T47D (cell line): Measurements from ENCODE around the gene UMOD.

Experiments
- DNase-seq, 2 experiments: peaks; one replicate each; pipeline versions ENCODE4 v3.0.0 to v3.0.0-alpha.2; 2011 to 2012; ENCODE audit warnings: low read depth in 1 of 2, low spot score in 1 of 2
- JUND ChIP-seq: IDR thresholded peaks from 2 replicates; pipeline ENCODE4 v1.6.1; 2012; ENCODE audit warnings: low read depth
- in situ Hi-C: cut with HindIII; loops from 2 replicates; pipeline ENCODE4 v1.10.0; 2016; ENCODE audit warnings: low sequenced_read_pairs, low pct_unique_long_range_greater_than_20kb

The UMOD gene

DNA sequence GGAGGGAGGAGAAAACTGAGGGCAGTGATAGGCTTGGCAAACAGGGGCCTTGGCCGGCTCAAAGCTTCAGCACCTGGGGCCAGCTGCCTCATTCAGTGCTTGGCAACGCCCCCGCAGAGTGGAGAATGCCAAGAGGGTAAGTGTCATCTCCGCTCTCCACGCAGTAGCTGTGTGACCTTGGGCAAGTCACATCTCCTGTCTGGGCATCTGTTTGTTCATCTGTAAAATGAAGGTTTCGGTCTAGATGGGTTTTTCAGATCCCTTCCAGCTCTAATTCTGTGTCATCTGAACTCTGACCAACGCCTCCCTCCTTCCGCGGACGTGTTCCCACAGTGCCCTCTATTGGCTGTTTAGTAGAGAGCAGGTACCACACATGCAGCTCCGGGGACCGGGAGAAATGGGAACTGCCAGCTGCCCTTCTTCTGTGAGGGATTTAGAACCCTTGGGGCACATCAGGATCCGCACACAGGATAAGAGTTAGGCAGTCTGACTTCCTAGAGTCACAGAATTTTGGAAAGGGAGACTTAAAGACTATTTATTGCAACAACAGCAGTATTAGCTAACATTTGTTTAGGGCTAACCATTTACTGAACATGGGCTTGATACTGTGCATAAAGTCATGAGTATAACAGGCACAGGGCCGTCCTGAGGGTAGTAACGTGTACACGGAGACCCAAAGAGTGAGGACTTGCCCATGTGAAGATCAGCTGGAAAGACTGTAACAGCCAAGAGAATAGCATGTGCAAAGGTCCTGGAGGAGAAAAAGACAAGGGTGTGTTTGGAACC is 52.0 kb downstream of the UMOD start:
- DNase-seq: peak; percentile 55 to 70
- in situ Hi-C loops: no loop called here
- TF ChIP-seq JUND: no peak

- TF ChIP-seq JUND: no peak
- DNase-seq: no peak
- in situ Hi-C loops: no loop called here
These were observed 54.1 kb downstream of the UMOD start for GRCh38 chr16:20298452-20298851.

- TF ChIP-seq JUND: no peak
- DNase-seq: no peak
- in situ Hi-C loops: no loop called here
These were observed 61.0 kb downstream of the UMOD start for GRCh38 chr16:20291208-20292206.

GRCh38 chr16:20289571-20289970 is 62.9 kb downstream of the UMOD start:
- in situ Hi-C loops: no loop called here
- TF ChIP-seq JUND: no peak

DNA sequence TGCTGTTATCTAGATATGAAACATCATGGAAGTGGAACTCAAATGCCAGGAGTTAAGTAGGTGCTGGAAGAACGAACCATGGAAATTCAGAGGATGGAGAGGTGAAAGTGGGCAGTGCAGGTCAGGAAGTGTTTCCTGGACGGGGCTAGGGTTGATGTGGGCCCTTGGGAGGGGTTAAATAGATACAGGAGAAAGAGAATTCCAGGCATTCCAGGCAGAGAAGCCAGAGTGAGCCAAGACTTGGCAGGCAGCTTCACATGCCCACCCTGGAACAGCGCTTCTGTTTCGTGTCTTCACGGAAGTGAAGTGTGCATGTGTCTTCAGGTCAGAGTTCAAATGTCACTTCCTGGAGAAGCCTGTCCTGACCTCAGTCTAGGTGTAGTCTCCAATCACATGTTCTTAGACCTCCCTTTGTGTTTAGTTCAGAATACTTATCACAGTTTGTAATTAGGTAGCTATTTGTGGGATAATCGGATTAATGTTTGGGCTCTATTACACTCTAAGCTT is 66.5 kb downstream of the UMOD start:
- no peak for DNase-seq
- in situ Hi-C loops: no loop called here
- TF ChIP-seq JUND: no peak

More at GRCh38 chr16:20289571-20289970, 62.9 kb downstream of the UMOD start:
- no peak for DNase-seq
